Stimulated activated CD4-positive, alpha-beta T cell treated with anti-CD3 and anti-CD28 coated beads, Interleukin-4, amount 100 ng/mL, for 24 hours (primary cell): ENCODE data around the gene B3GNT7.

Experiments
- DNase-seq: peaks from one replicate; pipeline ENCODE4 v3.0.0-alpha.2; 2020

Gene B3GNT7

GRCh38 chr2:231431606-231432005 lies 36.1 kb downstream of the B3GNT7 start:
- DNase-seq: no peak

GRCh38 chr2:231433990-231434389 lies 38.5 kb downstream of the B3GNT7 start:
- DNase-seq: no peak

GRCh38 chr2:231436957-231437356 lies 41.4 kb downstream of the B3GNT7 start:
- no peak for DNase-seq

GRCh38 chr2:231449503-231450054 lies 54.1 kb downstream of the B3GNT7 start:
- no peak for DNase-seq

GRCh38 chr2:231450548-231450989 lies 55.1 kb downstream of the B3GNT7 start:
- no peak for DNase-seq
